NCI-H2029 treated with DMSO at 0.1 percent for 48 hours (cell line): ENCODE results near the gene CDH4.

Experiments
- DNase-seq: peaks from one replicate; lab custom pipeline; 2025; lab: John Stamatoyannopoulos, UW

Gene CDH4

DNA sequence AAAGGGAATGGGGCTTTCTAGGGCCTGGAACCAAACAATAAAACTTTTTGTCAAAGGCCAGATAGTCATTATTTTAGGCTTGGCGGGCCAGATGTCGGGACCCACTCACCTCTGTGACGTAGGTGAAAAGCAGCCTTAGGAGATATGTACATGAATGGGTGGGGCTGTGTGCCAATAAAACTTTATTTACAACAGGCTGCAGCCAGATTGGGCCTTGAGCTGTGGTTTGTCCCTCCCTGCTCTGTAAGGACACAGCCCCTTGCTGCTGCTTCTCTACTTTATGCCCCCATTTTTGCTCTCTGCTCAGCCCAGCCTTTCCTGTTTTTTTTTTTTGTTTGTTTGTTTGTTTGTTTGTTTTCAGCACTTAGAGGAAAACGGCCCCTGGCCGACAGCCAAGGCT, 32.7 kb downstream of the CDH4 start:
- DNase-seq = no peak

DNA sequence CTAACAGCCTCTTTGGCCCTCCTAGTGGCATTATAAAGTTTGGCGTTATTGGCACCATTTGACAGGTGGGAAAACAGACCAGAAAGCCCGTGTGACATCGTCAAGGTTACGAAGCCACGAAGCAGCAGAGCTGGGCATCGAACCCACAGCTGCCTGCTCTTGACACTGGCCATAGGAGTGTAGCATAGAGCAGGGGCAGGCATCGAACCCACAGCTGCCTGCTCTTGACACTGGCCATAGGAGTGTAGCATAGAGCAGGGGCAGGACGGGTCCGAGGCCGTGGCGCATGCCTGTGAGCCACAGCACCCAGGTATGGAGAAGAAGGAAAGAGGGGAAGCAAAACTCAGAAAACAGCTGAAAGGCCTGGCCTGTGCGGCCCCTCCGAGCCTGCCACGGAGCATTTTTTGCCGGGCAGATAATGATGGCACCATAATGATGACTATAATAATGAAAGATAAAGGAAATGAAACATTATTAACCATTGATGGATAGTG, 33.1 kb downstream of the CDH4 start:
- DNase-seq = no peak

DNA sequence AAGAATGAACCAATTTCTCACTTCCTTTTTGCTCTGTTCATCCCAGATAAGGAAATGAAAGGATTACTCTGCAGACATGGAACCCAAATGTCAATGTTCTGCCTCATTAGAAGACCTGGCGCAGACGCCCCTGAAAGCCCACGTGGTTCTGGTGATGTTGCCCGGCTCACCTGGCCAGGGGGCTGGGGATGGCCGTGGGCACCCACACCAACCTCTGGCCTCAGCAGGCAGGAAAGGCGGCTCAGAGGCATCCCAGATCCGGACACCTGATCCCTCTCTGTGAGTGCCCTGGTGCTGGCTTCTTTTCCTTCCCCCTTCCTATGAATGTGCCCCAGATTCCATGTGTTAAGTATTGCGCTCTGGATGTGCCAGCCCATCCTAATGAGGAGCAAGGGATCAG, 33.6 kb downstream of the CDH4 start:
- DNase-seq = no peak

DNA sequence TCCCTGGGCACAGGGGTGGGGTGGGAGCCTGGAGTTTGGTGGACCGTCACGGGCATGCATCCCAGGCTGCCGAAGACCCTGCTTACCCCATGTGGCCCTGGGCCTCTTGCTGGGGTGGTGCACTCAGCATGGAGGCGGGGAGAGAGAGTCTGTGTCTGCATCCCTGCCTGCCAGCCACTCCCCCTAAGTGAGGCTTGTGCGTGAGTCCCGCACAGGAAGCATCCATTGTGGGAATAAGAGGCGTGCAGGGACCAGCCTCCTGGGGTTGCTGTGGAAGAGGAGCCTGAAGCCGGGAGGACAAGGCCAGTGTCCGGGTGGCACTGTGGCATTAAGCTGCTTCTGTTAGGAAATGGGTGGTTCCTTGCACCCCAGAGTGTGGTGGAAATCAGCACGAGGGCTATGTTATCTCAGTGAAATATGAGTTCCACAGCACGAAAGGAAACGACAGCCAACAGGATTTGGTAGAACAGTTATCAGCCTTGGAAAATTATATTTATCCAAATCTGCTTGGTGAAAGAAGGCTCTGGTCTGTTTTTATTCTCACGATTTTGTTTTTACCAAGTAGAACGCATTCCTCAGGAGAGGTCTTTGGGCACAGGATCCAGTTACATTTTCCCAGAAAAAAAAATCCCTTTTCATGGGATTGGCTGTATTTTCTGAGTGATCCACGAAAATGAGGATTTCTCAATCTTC, 35.7 kb downstream of the CDH4 start:
- DNase-seq = no peak

DNA sequence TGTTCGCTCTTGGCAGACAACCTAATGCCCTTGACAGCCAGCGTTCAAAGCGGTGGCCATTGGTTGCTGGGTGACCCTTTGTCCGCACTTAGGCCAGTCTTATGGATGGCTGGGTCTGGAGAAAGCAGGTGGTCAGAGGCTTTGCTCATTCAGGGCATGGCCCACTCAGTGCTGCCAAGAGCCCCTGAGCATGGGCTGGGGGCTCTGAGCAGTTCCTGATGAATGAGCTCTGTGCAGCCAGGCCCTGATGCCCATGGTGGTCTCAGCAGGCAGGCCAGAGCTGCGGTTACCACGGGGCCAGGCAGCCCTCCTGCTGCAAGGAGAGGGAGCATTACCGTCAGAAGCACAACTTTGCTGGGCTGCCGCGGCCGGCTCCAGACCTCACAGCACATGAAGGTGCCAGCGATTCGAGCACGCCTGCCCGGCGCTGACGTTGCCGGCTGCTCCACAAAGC, 36.3 kb downstream of the CDH4 start:
- no peak for DNase-seq

DNA sequence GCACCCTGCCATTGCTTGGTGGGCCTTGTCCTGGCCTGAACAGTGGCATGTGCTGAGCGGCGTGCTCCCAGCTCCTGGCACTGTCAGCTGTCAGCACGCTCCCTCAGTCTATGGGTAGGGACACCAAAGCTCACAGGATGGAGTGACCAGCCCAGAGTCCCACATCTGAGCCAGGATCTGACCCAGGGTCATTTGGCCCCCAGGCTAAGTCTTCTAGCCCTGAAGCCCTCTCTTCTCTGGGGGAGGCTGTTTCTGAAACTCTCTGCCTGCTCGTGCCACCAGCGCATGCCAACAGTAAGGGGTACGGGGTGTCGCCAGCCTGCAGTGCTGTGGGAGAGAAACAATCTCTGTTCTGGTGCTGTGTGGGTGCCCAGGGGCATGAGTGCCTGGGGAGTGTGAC, 37.1 kb downstream of the CDH4 start:
- DNase-seq = no peak

DNA sequence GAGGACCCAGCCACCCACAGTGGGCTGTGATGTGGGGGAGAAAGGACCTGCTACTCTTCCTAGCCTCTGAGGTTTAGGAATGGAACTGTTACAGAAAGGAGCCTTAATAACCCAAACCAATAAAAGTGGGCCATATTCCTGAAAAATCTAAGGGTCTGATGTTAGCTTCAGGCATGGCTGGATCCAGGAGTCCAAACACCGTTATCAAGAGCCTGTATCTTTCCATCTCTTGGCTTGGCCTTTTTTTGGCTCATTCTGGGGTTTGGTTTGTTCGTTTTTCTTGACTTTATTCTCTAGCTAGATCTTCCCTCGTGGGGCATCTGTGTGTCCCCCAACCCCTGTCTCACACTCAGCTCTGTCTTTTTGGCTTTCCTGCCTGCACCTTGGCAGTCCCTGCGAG, 38.7 kb downstream of the CDH4 start:
- no peak for DNase-seq

DNA sequence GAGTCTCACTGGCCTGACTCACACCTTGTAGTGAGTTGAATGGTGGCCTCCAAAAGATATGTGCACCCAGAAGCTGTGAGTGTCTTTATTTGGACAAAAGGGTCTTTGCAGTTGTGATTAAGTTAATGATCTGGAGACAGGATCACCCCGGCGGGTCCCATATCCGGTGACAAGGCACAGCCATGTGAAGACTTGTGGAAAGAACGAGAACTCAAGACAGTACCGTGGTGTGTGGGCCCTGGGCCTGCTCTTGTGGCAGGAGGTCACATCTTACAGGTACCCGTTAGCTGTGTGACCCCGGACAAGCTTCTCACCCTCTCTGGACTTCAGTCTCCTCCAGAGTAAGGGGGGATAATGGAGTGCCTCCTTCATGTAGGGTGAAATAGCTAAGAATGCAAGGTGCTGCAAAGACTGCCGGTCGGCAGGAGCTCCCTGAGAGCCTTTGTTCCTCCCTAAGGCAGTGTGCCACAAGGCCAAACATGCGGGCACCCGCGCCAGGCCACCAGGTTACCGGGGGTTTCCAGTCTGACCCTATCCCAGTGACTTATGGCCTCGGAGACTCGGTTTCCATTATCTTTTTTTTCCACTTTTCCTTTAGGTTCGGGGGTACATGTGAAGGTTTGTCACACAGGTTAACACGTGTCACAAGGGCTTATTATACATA, 39.2 kb downstream of the CDH4 start:
- DNase-seq = no peak

DNA sequence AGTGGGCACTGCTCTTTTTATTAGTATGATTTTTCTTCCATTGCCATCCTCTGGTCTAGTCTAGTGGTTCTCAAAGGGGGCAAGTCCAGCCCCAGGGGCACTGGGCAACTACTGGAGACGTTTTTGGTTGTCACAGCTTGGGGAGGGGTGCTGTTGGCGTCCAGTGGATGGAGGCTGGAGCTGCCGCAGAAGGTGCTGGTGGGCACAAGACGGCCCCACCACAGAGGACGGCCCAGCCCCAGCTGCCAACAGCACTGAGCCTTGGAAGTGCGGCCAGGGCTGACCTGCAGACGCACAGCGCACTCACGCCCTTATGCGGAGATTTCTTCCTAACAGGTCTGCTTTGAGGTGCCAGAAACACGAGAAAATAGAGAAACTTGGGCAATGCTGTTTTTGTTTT, 40.3 kb downstream of the CDH4 start:
- no peak for DNase-seq

DNA sequence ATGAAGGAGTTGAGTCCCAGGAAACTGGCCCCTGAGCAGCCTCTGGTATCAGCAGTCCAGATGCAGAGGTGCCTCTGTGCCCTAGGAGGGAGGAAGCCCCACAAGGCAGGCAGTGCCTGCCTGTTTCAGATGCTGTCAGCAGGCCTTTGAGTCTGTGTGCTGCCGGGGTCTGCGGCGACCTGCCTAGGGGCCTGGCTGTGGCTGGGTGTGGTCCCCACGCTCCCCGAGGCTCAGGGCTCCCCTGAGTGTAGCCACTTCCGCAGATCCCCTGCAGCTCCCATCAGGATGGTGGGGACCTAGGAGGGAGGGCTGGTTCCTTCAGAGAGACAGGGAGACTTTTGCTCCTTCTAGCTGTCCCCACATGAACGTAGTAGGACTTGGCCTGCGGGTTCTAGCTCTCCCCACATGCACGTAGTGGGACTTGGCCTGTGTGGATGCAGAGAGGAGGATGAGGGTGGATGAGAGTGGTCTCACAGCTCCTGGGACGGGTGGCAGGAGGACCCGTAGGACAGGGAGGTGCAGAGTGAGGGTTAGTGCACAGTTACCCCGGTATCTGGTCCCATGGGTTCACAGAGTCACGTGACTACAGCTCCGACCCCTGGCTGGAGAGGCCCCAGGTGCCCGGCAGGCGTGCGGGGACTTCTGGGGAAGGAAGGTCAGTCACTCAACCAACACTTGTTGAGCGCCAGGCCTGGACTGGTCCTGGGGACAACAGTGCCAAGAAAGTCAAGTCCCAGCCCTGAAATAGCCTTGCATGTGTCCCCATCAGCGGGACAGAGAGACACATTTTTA, 41.0 kb downstream of the CDH4 start:
- no peak for DNase-seq

DNA sequence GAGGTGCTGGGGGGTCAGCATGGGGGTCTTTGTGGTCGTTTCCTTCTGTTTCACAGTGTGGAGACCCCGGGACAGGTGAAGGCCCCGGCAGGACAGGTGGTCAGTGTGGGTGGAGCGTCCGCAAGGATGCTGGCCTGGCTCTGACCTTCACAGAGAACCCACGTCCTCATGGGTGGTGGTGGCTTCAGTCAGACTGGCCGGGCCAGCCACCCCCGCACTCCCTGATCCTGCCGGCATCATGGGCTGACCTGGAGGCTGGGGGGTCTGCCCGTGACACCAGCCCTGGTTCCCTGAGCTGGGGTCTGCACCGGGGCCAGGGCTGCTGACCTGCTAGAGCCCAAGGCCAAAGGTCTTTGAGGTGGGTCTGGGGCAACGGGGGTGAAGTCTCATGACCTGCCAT, 41.9 kb downstream of the CDH4 start:
- DNase-seq = no peak

DNA sequence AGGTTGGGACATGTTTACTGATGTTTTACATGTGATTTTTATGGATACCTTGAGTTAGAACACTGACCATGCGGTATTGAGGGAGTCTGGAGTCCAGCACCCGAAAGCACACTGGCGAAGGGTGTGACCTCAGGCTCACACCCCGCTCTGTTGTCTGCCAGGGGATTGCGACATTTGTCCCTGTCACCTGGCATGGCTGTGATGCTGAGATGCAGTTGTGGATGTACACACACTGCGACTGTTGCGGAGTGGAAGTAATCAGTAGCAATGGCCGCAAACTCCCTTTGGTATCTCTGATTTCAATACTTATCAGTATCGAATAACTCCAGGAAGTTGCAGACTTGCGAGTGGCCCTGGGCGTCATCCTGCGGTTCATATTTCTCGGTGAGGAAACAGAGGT, 43.2 kb downstream of the CDH4 start:
- DNase-seq = no peak

DNA sequence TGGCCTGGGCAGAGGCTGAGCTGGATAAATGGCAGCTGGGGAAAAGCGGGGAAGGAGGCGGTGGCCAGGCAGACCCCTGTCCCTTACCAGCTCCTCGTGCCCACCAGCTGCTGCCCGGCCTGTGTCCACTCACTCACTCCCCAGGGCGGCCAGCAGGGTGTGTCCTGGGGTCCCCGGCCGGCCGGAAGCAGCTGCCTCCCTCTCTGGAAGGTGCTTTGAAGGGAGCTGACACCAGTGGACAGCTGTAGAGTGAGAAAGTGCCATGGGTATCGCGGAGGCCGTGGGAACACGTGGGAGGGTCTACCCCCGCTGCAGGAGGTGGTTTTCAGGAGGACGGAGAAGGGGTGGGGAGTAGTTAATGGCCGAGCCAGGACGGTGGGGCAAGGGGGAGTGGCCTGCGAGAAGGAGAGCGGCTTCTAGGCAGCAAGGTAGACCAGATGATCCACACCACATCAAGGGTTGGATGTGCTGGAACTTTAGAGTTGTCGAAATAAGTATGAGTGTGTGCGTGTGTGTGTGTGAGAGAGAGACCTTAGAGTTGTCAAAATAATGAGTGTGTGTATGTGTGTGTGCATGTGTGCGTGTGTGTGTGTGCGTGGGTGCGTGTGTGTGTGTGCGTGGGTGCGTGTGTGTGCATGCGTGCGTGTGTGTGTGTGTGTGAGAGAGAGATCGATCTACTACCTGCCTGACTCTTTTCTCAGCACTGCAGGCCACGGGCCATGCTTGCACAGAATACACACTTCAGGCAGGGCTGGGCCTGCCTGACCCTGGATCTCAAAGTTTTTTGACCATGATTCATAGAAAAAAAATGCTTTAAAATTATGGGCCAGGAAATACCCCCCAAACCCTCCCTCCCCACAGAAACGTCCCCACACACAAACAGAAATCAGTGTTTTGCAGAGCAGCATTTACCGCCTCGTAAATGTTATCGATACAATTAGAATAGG, 43.9 kb downstream of the CDH4 start:
- no peak for DNase-seq

DNA sequence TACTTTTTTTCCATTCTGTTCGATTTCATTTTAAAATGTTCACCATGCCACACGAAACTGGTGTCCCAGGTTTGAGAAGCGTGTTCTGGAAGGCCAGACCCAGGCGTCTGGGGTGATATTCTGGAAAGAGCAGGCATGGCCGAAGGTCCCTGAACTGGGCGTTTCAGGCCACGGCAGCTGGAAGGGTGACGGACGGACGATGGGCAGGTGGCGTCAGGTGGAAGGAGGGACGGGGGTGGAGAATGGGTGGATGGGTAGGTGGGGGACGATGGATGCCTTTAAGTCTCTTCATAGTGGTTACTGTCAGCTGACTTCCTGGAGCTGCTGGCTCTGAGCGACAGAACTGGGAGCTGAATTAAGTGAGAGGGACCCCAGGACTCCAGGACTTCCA, 44.6 kb downstream of the CDH4 start:
- no peak for DNase-seq

DNA sequence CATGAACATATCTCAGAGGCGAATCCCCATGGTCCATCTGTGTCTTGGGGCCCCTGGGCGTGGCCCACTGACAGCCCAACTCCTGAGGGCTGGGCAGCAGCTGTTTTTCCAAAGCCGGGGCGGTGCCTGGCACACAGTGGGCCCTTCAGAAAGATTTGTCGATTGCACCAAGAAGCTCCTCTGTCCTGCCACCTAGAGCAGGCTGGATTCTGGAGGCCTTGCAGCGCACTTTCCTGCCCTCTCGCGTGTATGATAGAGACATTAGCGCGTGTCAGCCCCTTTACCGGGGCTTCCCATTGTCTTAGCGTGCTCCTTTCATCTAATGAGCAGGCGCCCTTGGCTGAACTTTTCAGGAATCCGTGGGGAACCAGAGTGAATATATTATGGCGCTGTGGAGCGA, 45.4 kb downstream of the CDH4 start:
- DNase-seq = no peak

DNA sequence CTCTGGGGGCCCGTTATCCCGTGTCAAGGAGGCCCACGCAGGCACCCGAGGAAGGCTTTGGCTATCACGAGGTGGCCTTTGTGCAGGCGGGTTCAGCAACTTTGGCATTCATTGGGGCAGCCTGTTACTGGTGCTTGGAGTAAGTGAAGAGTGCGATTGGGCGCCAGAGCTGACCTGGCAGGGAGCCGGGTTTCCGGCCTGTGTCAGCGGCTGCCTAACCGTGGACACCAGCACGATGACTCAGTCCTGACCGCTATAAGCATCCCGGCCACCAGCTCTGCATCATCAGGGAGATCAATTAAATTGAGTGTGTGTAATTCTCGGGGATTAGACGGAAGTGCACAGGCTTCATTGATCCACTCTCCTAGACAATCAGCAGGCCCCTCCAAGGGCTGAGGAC, 45.9 kb downstream of the CDH4 start:
- no peak for DNase-seq

DNA sequence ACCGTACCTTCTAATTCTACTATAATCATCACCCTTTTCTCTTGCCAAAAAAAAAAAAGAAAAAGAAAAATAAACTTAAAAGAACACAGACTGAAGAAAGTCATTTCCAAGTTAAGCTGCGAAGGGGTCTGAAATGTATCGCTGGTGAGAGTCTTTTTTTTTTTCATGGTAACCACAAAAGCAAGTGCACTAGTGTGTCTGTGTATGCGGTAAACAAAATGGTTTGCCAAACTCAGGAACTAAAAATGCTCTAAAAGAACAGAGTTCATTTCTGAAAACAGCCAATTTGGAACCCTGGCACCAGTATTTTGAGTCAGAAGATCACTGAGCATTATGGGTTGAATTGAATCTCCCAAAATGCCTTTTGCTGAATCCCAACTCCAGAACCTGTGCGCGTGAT, 46.6 kb downstream of the CDH4 start:
- no peak for DNase-seq

DNA sequence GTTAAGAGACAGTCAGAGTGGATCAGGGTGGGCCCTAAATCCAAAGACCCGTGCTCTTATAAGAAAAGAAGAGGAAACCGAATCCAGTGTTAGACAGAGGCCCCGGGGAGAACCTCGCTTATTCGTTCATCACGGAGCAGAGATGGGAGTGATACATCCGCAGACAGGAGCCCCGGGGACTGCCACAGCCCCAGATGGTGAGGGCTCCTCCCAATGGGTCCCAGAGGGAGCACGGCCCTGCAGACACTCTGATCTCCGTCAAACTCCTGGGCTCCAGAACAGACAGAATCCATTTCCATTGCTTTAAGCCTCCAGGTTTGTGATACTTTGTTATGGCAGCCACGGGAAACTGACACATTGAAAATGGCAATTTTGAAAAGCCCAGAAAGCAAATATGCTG, 47.0 kb downstream of the CDH4 start:
- DNase-seq = no peak

DNA sequence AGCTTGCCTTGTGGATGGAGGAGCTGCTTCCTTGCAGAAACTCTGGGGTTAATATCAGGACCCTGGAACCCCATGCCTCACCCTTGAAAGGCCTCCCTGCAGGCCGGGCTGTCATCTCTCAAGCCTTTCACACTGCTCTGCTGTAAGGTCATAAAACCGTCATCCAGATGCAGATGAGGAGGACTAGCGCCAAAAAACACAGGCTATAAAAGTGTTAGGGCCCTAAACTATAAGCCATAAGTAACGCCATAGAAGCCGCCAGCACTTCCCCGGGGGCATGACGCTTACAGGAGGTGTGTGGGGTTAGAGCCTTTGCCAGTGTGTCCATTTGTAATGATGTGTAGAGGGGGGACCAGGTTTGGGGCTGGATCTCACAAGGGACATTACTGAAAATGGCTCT, 47.6 kb downstream of the CDH4 start:
- no peak for DNase-seq

DNA sequence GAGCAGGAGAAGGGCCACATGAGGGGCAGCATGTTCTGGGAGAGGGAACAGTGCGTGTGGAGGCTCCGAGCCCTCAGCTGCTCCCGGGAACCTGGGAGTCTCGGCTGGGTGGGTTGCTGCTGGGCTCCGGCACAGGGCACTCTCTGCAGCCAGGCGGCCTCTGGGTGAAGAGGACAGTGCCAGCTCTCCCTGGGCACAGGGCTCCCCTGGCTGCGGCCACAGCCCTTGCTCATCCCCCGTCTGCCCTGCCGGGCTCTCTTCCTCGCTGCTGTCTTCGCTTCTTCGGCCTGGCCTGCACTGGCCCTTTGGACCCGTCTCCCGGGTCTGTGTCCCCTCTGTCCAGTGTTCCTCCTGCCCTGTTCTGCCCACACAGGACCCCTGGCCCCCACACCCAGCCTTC, 48.2 kb downstream of the CDH4 start:
- DNase-seq = no peak

DNA sequence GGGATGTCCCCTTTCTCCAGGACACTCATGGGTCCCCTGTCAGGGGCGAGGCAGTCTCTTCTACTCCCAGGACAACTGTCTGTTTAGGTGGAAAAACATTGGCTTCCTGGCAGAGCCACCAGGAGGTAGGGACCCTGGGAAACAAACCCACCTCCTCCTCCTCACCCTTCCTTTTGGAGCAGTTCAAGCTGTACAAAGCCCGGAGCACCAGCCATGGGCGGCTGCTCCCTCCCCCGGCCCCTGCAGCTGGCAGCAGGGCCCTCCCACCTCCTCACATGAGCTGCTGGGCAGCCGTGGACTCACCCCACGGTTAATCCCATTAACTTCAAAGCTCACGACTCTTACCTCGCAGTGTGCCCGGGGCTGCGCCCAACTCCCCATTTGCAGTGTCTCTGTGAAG, 48.6 kb downstream of the CDH4 start:
- no peak for DNase-seq
